ENCODE data around the gene NOL6.
"Not testable (repeated sequence)": the region's sequence is repeated elsewhere in the genome, so short reads cannot be mapped to it uniquely, and the experiment has no call there.

Gene NOL6

DNA sequence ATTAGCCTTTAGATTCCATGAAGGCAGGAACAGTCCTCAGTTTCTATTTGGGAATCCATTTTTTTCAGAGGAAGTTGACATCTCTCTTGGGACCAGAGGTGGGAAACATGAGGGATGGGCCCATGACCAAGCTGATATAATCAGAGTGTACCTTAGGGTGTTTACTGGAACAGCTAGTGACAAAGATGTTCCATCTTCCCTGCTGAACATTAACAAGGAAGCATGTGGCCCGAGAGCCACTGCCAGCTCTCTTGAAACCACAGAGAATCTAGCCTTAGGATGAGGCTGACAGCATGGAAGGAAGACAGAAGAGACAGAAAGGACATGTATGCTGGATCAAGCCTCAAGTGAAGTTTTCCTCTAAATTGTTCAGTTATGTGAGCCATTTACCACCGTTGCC is 42.3 kb downstream of the NOL6 start:
- DNase-seq (ENCODE audit: low read depth in 2 of 2) = no peak

DNA sequence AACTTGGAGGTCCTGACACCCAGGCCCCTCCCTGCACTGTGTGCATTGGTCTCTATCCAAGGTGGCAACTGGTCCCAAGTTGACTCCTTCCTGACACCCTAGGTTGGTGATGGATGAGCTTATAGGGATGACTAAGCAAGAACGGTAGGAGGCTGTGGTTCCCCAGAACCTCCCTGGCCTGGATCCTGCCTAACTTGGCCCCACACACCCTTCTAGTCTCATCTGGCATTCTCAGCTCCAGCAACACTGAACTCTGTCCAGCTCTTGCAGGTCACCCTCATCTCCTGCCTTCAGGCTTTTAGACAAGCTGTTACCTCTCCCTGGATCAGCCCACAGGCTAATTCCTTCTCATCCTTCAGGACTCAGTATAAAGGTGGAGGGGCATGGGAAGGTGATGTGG is 42.8 kb downstream of the NOL6 start:
- DNase-seq (ENCODE audit: low read depth in 2 of 2) = no peak

DNA sequence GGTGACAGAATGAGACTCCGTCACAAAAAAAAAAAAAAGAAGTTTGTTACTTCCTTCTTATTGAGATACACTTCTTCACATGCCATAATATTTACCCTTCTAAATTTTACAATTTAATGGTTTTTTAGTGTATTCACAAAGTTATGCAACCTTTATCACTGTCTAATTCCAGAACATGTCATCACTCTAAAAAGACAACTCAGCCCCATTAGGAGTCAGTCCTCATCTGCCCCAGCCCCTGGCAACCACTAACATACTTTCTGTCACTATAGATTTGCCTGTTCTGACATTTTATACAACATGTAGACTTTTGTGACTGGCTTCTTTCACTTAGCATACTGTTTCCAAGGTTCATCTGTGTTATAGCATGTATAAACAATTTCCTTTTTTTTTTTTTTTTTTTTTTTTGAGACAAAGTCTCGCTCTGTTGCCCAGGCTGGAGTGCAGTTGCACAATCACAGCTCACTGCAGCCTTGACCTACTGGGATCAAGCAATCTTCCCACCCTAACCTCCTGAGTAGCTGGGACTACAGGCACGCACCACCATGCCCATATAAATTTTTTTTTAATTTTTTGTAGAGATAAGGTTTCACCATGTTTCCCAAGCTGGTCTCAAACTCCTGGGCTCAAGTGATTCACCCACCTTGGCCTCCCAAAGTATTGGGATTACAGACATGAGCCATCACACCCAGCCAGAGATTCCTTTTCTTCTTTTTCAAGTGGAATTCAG is 44.3 kb downstream of the NOL6 start:
- no peak for DNase-seq (ENCODE audit: low read depth in 2 of 2)

DNA sequence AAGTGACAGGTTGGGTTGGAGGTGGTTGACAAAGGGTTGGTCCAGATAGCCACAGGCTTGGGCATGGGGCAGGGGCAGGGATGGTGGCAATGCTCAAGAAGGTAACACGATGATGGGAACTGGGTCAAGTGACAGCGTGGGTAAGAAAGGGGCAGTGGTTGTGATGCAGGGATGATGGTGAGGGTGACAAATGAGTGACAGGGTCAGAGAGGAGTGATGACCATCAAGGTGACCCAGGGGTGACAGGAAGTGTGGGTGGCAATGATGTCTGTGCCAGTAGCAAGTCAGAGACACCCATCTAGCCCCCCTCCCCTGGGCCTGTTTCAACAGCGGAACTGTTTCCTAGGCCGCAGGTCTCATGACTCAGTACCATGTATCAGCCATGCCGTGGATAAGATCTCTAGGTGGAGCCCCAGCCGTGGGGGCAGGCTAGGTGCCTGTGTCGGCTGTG is 46.9 kb downstream of the NOL6 start:
- no peak for DNase-seq (ENCODE audit: low read depth in 2 of 2)

DNA sequence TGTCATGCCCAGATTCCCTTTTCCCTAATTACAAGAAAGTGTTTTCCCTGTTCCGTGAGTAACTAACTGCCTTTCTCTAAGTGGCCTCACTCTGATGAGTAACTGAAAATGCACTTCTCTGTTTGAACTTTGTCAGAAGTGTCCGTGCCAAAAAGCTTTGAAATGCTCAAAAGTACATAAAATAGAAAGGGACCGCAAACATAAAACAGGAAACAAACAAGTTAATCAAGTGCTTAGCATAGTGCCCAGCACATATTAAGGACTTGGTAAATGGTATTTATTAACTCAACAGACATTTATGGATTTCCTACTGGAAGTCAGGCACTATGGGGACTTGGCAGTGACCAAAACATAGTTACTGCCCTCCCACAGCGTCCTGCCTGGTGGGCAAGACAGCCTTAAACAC is 48.6 kb downstream of the NOL6 start:
- DNase-seq (ENCODE audit: low read depth in 2 of 2) = no peak

DNA sequence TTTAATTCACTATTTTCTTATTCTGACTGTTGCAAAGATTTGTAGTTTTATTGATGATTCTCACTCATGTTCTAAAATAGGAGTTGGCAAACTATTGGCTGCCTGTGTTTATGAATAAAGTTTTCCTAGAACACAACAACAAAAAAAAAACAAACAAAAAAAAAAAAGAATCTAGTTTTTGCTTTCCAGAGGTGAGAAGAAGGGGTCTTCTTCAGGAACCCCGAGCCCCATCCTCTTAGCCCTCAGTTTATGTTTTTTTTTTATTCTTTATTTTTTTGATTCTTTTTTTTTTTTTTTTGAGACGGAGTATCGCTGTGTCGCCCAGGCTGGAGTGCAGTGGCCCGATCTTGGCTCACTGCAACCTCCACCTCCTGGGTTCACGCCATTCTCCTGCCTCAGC is 49.2 kb downstream of the NOL6 start:
- DNase-seq (ENCODE audit: low read depth in 2 of 2) = not testable (repeated sequence)

DNA sequence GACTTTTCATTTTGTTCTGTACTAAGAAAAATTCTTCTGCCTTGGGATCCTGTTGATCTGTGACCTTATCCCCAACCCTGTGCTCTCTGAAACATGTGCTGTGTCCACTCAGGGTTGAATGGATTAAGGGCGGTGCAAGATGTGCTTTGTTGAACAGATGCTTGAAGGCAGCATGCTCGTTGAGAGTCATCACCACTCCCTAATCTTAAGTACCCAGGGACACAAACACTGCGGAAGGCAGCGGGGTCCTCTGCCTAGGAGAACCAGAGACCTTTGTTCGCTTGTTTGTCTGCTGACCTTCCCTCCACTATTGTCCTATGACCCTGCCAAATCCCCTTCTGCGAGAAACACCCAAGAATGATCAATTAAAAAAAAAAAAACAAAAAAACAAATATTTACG is 49.7 kb downstream of the NOL6 start:
- not testable (repeated sequence) for DNase-seq (ENCODE audit: low read depth in 2 of 2)

DNA sequence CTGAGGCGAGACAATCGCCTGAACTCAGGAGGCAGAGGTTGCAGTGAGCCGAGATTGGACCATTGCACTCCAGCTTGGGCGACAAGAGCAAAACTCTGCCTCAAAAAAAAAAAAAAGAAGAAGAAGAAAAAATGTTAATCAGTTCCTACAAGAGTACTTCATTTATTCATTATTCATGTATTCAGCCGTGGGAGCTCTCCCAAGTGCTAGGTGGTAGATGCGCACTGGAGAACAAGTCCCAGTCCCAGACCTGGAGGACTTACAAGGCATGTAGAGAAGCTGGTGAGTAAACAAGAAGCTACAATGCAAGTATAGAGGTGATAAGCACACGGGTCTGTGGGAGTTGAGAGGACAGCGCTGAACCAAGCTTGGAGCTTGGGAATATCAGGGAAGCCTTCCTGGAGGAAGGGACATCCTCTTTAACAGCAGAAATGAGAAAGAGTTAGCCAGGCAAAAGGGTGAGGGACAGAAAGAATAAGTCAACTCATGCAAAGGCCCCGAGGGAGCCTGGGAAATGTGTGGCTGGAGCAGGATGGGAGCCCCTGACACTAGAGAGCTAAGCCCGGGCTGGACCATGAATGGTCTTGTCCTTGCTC is 53.9 kb downstream of the NOL6 start:
- DNase-seq (ENCODE audit: low read depth in 2 of 2) = no peak

DNA sequence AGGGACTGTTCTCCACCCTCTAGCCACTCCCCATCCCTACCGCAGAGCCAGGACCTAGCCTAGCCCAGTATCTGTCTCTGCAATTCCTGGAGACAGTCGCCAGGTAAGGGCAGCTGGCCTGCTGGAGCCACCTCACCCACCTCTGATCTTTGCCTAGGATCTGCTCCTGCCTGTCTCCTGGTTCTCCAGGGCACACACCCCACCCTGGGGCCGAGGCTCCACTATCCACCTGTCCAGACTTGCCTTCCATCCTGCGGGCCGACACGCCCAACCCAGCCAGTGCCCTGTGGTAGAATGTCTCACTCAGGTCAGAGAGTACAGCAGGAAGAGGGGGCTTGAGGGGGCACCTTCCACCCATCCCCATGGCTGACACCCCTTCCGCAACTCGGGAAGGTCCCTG is 55.6 kb downstream of the NOL6 start:
- DNase-seq (ENCODE audit: low read depth in 2 of 2) = no peak

DNA sequence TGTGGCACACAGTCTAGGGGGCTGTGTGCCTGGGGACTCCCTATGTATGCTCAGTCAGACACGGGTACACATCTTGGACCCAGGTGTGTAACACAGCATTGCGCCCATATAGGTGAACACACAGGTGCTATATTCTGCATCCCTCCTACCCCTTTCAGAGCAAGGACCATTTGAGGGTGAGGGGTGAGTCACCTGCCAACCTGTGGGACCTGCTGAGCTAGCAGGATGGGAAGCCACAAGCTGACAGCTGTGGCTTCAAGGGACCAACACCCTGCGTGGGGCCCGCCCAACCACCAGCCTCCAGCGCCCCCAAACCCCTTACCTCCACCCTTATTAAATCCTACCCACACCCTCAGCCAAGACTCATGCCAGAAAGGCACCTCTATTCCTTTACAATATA is 56.7 kb downstream of the NOL6 start:
- no peak for DNase-seq (ENCODE audit: low read depth in 2 of 2)

DNA sequence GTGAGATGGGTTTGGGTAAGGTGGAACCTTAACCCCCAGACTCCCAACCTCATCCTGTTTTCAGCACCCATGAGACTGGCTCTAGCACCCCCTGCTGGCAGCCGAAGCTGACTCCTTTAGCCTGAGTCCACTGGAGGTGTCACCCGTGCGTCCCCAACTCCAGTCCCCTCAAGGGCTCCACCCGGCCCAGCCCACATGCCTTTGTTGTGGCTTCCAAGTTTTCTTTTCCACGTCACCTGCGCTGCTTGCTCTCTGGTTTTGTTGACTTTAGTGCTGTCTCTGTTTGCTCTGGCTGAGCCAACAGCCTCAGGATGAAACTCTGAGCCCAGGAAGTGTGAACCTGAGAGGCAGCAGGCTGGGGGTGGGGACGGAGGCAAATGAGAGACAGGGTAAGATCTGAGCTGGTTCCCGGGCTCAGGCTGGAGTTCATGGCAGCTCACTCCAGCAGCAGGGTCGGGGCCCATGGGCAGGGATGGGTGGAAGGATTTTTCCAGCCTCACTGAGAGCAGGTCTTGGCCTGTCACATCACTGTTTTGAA is 58.2 kb downstream of the NOL6 start:
- peak; percentile 78 to 93 for DNase-seq (ENCODE audit: low read depth in 2 of 2)

DNA sequence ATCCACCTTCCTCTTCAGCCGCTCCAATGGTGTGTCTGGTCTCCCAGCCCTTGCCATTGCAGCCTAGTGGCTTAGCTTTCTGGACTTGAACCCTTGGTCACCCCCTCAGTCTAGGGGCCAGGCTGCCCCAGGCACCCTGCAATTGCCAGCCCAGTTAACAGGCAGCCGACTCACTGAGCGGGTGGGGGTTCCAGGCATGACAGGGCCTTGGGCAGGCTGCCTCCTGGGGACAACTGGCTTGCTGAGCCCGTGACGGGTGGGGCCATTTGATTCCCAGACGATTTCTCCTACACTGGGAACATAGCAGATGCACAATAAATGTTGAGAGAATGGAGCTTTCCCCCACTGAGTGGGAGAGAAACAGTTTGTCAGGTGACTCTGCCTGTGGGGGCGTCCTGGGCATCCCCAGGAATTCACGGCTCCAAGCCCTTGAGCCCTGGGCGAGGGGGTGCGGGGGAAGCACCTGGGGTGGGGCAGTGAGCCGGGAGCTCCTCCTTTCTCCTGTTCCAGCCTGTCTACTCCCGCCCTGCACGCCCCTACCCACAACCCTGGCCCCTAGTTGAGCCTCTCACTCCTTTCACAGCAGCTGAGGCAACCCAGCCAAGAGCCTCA is 58.7 kb downstream of the NOL6 start:
- no peak for DNase-seq (ENCODE audit: low read depth in 2 of 2)

DNA sequence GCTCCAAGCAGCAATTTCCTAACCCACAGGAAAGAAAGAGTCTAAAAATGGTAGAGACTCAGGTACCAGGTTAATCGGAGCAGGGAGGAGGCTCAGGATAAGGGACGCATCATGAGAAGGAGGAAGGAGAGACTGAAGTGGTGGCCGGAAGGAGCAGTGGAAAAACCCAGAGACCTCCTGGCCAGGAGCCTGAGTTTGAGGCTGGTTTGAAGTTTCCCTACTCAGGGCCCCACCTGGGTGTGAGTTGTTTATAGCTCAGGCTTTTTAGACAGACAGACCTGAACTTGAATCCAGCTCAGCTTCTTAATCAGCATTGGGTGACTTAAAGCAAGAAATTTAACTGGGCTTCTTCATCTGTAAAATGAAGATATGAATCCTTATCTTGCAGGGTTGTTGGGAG is 59.5 kb downstream of the NOL6 start:
- no peak for DNase-seq (ENCODE audit: low read depth in 2 of 2)

Measured in activated CD4-positive, alpha-beta T cell treated with anti-CD3 and anti-CD28 coated beads for 24 hours (primary cell).